Brain microvascular endothelial cell (primary cell): ENCODE measurements around the gene VTA1.
"Not testable (repeated sequence)": the region's sequence is repeated elsewhere in the genome, so short reads cannot be mapped to it uniquely, and the experiment has no call there.

Source experiments
- DNase-seq: peaks from one replicate; pipeline ENCODE4 v3.0.0-alpha.2; 2020
- H3K27ac ChIP-seq: fragments of 250-450 bp; sonication (Bioruptor Pico); 2 replicates; pipeline ENCODE4 v1.5.1; 2020; ENCODE audit warnings: mild to moderate bottlenecking, moderate library complexity
- H3K27me3 ChIP-seq: fragments of 250-450 bp; sonication (Bioruptor Pico); replicated peaks from 2 replicates; pipeline ENCODE4 v1.5.1; 2020; ENCODE audit warnings: mild to moderate bottlenecking
- H3K36me3 ChIP-seq: fragments of 250-450 bp; sonication (Bioruptor Pico); replicated peaks from 2 replicates; pipeline ENCODE4 v1.5.1; 2020; ENCODE audit warnings: mild to moderate bottlenecking
- H3K4me3 ChIP-seq: 2 replicates; pipeline ENCODE4 v1.5.1; 2011; ENCODE audit warnings: low read depth, mild to moderate bottlenecking, control low read depth, low read length, moderate library complexity
- CTCF ChIP-seq: IDR thresholded peaks from 2 replicates; pipeline ENCODE4 v1.5.1; 2011; ENCODE audit warnings: low read depth, mild to moderate bottlenecking, moderate library complexity, low read length, control low read depth, inconsistent platforms; ENCODE audit errors: missing control alignments
- in situ Hi-C: cut with HindIII; loops from 2 replicates; pipeline ENCODE4 v1.10.0; 2017; ENCODE audit warnings: low sequenced_read_pairs, low pct_ligation_motif_present

VTA1 gene

DNA sequence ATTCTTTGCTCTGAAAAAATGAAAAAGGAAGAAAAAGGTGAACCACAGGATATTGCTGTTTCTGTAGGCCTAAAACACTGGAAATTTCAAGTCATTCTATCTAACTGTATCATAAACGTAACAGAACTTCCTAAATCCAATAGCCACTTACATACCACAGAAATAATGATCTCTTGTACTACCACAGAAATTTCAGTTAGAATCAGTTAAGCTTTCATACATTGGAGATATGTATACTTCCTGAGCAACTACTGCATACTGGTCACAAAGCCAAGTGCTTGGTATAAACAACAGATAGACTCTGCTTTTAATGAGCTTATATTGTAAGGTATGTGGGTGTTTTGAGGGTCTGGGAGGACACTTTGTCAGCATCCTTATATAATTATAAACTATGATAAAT, 38.6 kb downstream of the VTA1 start:
- TF ChIP-seq CTCF: no peak
- in situ Hi-C loops: no loop called here
- H3K36me3 ChIP-seq: no peaks in the 10 kb centered on the region
- no peak for DNase-seq
- no peak overlapping the region for H3K27ac ChIP-seq
- H3K27me3 ChIP-seq: no peaks in the 10 kb centered on the region
- H3K4me3 ChIP-seq: no peak overlapping the region

DNA sequence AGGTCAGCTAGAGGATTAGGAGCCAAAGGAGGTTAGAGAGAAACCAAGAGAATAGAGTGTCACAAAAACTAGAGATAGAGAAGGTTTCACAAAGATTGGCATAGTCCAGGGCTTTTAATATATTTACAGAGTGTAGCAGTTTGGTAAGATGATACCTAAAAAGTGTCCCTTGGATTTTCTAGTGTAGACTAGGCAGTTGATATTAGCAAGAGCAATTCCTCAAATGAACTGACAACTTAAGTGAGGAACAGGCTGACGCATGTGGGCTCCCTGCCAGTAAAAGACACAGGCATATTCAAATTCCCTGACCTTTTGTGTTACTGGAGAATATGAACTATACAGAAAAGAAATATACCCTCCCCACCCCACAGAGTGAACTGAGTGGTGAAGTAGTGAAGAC, 40.1 kb downstream of the VTA1 start:
- no peak for TF ChIP-seq CTCF
- H3K4me3 ChIP-seq: no peak overlapping the region
- H3K27ac ChIP-seq: no peak overlapping the region
- in situ Hi-C loops: no loop called here
- H3K36me3 ChIP-seq: no peaks in the 10 kb centered on the region
- DNase-seq: peak; percentile 72
- no peaks in the 10 kb centered on the region for H3K27me3 ChIP-seq

DNA sequence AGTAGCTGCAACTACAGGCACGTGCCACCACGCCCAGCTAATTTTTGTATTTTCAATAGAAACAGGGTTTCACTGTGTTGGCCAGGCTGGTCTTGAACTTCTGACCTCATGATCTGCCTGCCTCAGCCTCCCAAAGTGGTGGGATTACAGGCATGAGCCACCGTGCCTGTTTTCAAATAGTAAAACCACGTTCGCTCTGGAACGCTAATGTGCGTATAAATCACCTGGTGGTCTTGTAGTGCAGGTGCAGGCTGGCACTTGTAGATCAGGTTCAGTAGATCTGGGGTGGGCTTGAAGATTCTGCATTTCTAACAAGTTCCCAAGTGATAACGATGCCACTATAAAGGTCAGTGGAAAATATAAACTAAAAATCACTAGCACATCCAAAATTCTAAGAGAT, 41.3 kb downstream of the VTA1 start:
- peak; percentile 46 for TF ChIP-seq CTCF

GRCh38 chr6:142189057-142189456, 42.0 kb downstream of the VTA1 start:
- no peak overlapping the region for H3K27ac ChIP-seq
- TF ChIP-seq CTCF: no peak
- no peak overlapping the region for H3K4me3 ChIP-seq
- H3K36me3 ChIP-seq: no peaks in the 10 kb centered on the region
- in situ Hi-C loops: no loop called here
- DNase-seq: no peak
- no peaks in the 10 kb centered on the region for H3K27me3 ChIP-seq

More for the DNA sequence above, 41.3 kb downstream of the VTA1 start:
- H3K4me3 ChIP-seq, H3K27me3 ChIP-seq, H3K36me3 ChIP-seq, H3K27ac ChIP-seq, in situ Hi-C loops, DNase-seq: not testable (repeated sequence)

DNA sequence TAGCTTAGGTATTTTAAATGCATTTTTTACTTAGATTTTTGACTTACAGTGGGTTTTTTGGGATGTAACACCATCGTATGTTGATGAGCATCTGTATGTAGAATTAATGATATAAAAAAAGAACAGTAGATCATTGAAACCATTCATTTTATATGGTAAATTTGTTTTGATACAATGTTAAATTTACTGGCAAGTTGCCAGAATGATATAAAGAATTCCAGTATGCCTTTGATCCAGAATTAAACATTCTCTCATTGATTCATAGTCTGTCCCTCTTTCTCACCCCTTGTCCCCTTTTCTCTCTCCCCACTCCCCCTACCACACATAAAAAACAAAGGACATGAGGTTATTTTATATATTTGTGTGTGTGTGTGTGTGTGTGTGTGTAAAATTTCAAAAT, 45.3 kb downstream of the VTA1 start:
- TF ChIP-seq CTCF: no peak
- Histone ChIP-seq H3K4me3 (no peak overlapping the region), H3K36me3 (no peaks in the 10 kb centered on the region), H3K27ac (no peak overlapping the region), H3K27me3 (no peaks in the 10 kb centered on the region)
- DNase-seq: no peak
- in situ Hi-C loops: no loop called here

- no peak for DNase-seq
- in situ Hi-C loops: no loop called here
- TF ChIP-seq CTCF: no peak
- no peak overlapping the region for H3K4me3 ChIP-seq
- H3K36me3 ChIP-seq: peaks cover 2% of the 10 kb centered on the region
- H3K27me3 ChIP-seq: no peaks in the 10 kb centered on the region
- no peak overlapping the region for H3K27ac ChIP-seq
Observed at GRCh38 chr6:142193621-142194020, 46.6 kb downstream of the VTA1 start.
